B cell (primary cell): ENCODE measurements around the gene CDH13.

ENCODE experiments used
- EZH2 ChIP-seq: IDR thresholded peaks from 2 replicates; pipeline ENCODE4 v1.6.1; 2012; ENCODE audit warnings: borderline replicate concordance, low read depth, mild to moderate bottlenecking, moderate library complexity, low read length; ENCODE audit not compliant: insufficient read depth, poor library complexity, severe bottlenecking
- TF ChIP-seq, protein P1 (sequence below): fragments of 200-600 bp; IDR thresholded peaks from one replicate; pipeline ENCODE4 v1.8.0; 2022; ENCODE audit warnings: antibody characterized with exemption, mild to moderate bottlenecking

DNA sequence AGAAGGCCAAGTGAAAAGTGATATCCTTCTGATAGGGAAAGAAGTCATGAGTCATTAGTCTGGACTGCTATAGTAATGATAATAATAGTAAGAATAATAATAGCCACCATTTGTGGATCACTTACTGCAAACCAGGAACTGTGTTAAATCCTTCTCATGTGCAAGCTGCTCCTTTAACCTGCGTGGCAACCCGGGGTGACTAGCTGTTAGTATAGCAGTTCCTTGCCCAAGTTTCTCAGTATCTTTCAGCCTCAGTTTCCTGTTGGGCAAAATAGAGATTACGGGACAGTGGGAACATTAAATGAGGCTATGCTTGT is 129.5 kb downstream of the CDH13 start:
- TF ChIP-seq, protein P1, sequence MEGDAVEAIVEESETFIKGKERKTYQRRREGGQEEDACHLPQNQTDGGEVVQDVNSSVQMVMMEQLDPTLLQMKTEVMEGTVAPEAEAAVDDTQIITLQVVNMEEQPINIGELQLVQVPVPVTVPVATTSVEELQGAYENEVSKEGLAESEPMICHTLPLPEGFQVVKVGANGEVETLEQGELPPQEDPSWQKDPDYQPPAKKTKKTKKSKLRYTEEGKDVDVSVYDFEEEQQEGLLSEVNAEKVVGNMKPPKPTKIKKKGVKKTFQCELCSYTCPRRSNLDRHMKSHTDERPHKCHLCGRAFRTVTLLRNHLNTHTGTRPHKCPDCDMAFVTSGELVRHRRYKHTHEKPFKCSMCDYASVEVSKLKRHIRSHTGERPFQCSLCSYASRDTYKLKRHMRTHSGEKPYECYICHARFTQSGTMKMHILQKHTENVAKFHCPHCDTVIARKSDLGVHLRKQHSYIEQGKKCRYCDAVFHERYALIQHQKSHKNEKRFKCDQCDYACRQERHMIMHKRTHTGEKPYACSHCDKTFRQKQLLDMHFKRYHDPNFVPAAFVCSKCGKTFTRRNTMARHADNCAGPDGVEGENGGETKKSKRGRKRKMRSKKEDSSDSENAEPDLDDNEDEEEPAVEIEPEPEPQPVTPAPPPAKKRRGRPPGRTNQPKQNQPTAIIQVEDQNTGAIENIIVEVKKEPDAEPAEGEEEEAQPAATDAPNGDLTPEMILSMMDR = no peak
- TF ChIP-seq EZH2 = no peak
